ENCODE results near the gene LPP. TPM values are rescaled to one million over a fixed set of nuclear protein-coding genes. Genes with fewer than 3 reads are reported as not detected.
"Not testable (repeated sequence)": the region's sequence is repeated elsewhere in the genome, so short reads cannot be mapped to it uniquely, and the experiment has no call there.

Gene LPP
- polyA plus RNA-seq, 1 donor (not counting 4 experiments of a cell fraction or from before 2014, with no cell fraction given), result 16.0 TPM

- dilution Hi-C loops (cut with MboI; ENCODE audit: extremely low pct_ligation_motif_present, low sequenced_read_pairs), result no loop called here
- Histone ChIP-seq H3K4me1 (ENCODE audit: control insufficient read depth, extremely low read depth, insufficient read depth, low read length) (no peaks in the 10 kb centered on the region), H3K4me2 (ENCODE audit: control insufficient read depth, extremely low read depth, insufficient read depth, low read depth, low read length) (no peak overlapping the region), H4K20me1 (ENCODE audit: control insufficient read depth, extremely low read depth, insufficient read depth, low read length) (no peaks in the 10 kb centered on the region), H2AFZ (ENCODE audit: control insufficient read depth, low read length) (no peak overlapping the region), H3K27me3 (ENCODE audit: control insufficient read depth, extremely low read depth, insufficient read depth, low read length) (no peaks in the 10 kb centered on the region), H3K9me1 (ENCODE audit: control insufficient read depth, extremely low read depth, insufficient read depth, low read length) (no peaks in the 10 kb centered on the region), H3K27ac (ENCODE audit: control insufficient read depth, insufficient read depth, low read length) (no peak overlapping the region), H3K79me2 (ENCODE audit: control insufficient read depth, insufficient read depth, low read length) (no peaks in the 10 kb centered on the region), H3K9ac (ENCODE audit: control insufficient read depth, extremely low read depth, insufficient read depth, low read length) (no peak overlapping the region), H3K4me3 (ENCODE audit: control insufficient read depth in 2 of 3, extremely low read depth in 1 of 3, insufficient read depth in 2 of 3, low read depth in 1 of 3, low read length in 3 of 3) (no peak overlapping the region), H3K9me3 (ENCODE audit: control insufficient read depth, low read depth, low read length) (no peaks in the 10 kb centered on the region), H3K36me3 (ENCODE audit: control insufficient read depth in 2 of 2, extremely low read depth in 1 of 2, insufficient read depth in 2 of 2, low read length in 2 of 2) (no peaks in the 10 kb centered on the region)
- TF ChIP-seq, protein P1, sequence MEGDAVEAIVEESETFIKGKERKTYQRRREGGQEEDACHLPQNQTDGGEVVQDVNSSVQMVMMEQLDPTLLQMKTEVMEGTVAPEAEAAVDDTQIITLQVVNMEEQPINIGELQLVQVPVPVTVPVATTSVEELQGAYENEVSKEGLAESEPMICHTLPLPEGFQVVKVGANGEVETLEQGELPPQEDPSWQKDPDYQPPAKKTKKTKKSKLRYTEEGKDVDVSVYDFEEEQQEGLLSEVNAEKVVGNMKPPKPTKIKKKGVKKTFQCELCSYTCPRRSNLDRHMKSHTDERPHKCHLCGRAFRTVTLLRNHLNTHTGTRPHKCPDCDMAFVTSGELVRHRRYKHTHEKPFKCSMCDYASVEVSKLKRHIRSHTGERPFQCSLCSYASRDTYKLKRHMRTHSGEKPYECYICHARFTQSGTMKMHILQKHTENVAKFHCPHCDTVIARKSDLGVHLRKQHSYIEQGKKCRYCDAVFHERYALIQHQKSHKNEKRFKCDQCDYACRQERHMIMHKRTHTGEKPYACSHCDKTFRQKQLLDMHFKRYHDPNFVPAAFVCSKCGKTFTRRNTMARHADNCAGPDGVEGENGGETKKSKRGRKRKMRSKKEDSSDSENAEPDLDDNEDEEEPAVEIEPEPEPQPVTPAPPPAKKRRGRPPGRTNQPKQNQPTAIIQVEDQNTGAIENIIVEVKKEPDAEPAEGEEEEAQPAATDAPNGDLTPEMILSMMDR (optimal IDR thresholded peaks at IDR 0.05 in 1 of 3, IDR thresholded peaks at IDR 0.05 in 1 of 3, conservative IDR thresholded peaks at IDR 0.05 in 1 of 3; ENCODE audit: extremely low read depth in 1 of 3, insufficient read depth in 2 of 3, low read length in 3 of 3), result no peak
- no peak for TF ChIP-seq EZH2 (IDR thresholded peaks at IDR 0.05; ENCODE audit: low read length)
- FAIRE-seq (no peak), DNase-seq (ENCODE audit: low read depth, low spot score) (no peak)
Measured at GRCh38 chr3:188126934-188127333, 27.0 kb upstream of the LPP start.

DNA sequence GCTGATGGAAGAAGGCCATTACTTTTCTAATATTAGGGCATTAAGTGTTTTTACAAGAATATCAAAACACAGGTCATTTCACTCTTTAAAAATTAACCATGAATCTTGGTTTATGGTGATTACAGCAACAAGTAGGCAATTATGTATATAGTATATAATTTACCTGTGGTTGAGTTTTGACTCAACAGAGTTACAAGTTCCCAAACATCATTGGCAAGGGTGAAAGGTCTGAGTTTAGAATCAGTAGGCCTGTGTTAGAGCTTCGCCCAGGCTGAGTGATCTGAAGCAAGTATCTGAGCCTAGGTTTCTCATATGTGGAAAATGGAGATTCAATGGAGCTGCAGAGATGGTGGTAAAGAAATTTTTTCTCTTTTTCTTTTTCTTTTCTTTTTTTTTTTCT, 25.1 kb upstream of the LPP start:
- FAIRE-seq (no peak), DNase-seq (ENCODE audit: low read depth, low spot score) (no peak)
- dilution Hi-C loops (cut with MboI; ENCODE audit: extremely low pct_ligation_motif_present, low sequenced_read_pairs), result no loop called here
- Histone ChIP-seq H2AFZ (ENCODE audit: control insufficient read depth, low read length) (no peak overlapping the region), H3K9me1 (ENCODE audit: control insufficient read depth, extremely low read depth, insufficient read depth, low read length) (no peaks in the 10 kb centered on the region), H3K4me2 (ENCODE audit: control insufficient read depth, extremely low read depth, insufficient read depth, low read depth, low read length) (no peak overlapping the region), H3K79me2 (ENCODE audit: control insufficient read depth, insufficient read depth, low read length) (no peaks in the 10 kb centered on the region), H3K9me3 (ENCODE audit: control insufficient read depth, low read depth, low read length) (no peaks in the 10 kb centered on the region), H4K20me1 (ENCODE audit: control insufficient read depth, extremely low read depth, insufficient read depth, low read length) (no peaks in the 10 kb centered on the region), H3K27me3 (ENCODE audit: control insufficient read depth, extremely low read depth, insufficient read depth, low read length) (no peaks in the 10 kb centered on the region), H3K9ac (ENCODE audit: control insufficient read depth, extremely low read depth, insufficient read depth, low read length) (no peak overlapping the region), H3K4me1 (ENCODE audit: control insufficient read depth, extremely low read depth, insufficient read depth, low read length) (no peaks in the 10 kb centered on the region), H3K27ac (ENCODE audit: control insufficient read depth, insufficient read depth, low read length) (no peak overlapping the region), H3K4me3 (ENCODE audit: control insufficient read depth in 2 of 3, extremely low read depth in 1 of 3, insufficient read depth in 2 of 3, low read depth in 1 of 3, low read length in 3 of 3) (no peak overlapping the region), H3K36me3 (ENCODE audit: control insufficient read depth in 2 of 2, extremely low read depth in 1 of 2, insufficient read depth in 2 of 2, low read length in 2 of 2) (no peaks in the 10 kb centered on the region)
- TF ChIP-seq, protein P1 (optimal IDR thresholded peaks at IDR 0.05 in 1 of 3, IDR thresholded peaks at IDR 0.05 in 1 of 3, conservative IDR thresholded peaks at IDR 0.05 in 1 of 3; ENCODE audit: extremely low read depth in 1 of 3, insufficient read depth in 2 of 3, low read length in 3 of 3), result no peak
- TF ChIP-seq EZH2 (IDR thresholded peaks at IDR 0.05; ENCODE audit: low read length), result no peak

GRCh38 chr3:188131023-188131422, 22.9 kb upstream of the LPP start:
- H3K36me3 ChIP-seq (ENCODE audit: control insufficient read depth in 2 of 2, extremely low read depth in 1 of 2, insufficient read depth in 2 of 2, low read length in 2 of 2); H2AFZ ChIP-seq (ENCODE audit: control insufficient read depth, low read length); H3K9me3 ChIP-seq (ENCODE audit: control insufficient read depth, low read depth, low read length); dilution Hi-C loops (cut with MboI; ENCODE audit: extremely low pct_ligation_motif_present, low sequenced_read_pairs); DNase-seq (ENCODE audit: low read depth, low spot score); H3K4me3 ChIP-seq (ENCODE audit: control insufficient read depth in 2 of 3, extremely low read depth in 1 of 3, insufficient read depth in 2 of 3, low read depth in 1 of 3, low read length in 3 of 3); H3K9ac ChIP-seq (ENCODE audit: control insufficient read depth, extremely low read depth, insufficient read depth, low read length); FAIRE-seq; H3K4me1 ChIP-seq (ENCODE audit: control insufficient read depth, extremely low read depth, insufficient read depth, low read length); H3K9me1 ChIP-seq (ENCODE audit: control insufficient read depth, extremely low read depth, insufficient read depth, low read length); H3K4me2 ChIP-seq (ENCODE audit: control insufficient read depth, extremely low read depth, insufficient read depth, low read depth, low read length); H4K20me1 ChIP-seq (ENCODE audit: control insufficient read depth, extremely low read depth, insufficient read depth, low read length); H3K27me3 ChIP-seq (ENCODE audit: control insufficient read depth, extremely low read depth, insufficient read depth, low read length); H3K27ac ChIP-seq (ENCODE audit: control insufficient read depth, insufficient read depth, low read length); H3K79me2 ChIP-seq (ENCODE audit: control insufficient read depth, insufficient read depth, low read length): not testable (repeated sequence)

All from keratinocyte (primary cell).